Kidney (tissue), 14 donors: Measurements from ENCODE around the gene GM2A. TPM values are rescaled to one million over a fixed set of nuclear protein-coding genes. Genes with fewer than 3 reads are reported as not detected.

Experiments used
- DNase-seq, 5 donors: peaks; one replicate each; pipeline ENCODE4 v3.0.0-alpha.2; 2013 to 2020
- FAIRE-seq: peaks from 2 replicates; lab custom pipeline; 2012; peaks lifted over from hg19 to GRCh38; lab: Jason Lieb, UNC
- H3K27ac ChIP-seq, 2 donors: one replicate each; pipeline ENCODE4 v1.7.0; 2013; ENCODE audit warnings: low read depth in 2 of 2, low read length in 2 of 2, inconsistent platforms in 1 of 2
- H3K27me3 ChIP-seq: one replicate; pipeline ENCODE4 v1.7.1; 2013; ENCODE audit warnings: low read length, inconsistent platforms; ENCODE audit not compliant: control insufficient read depth, insufficient read depth
- H3K36me3 ChIP-seq, 3 donors: one replicate each; pipeline versions ENCODE4 v1.7.0 to v1.7.1; 2013; ENCODE audit warnings: low read length in 3 of 3, control low read depth in 1 of 3, inconsistent platforms in 1 of 3; ENCODE audit not compliant: insufficient read depth in 3 of 3, control insufficient read depth in 2 of 3
- H3K4me1 ChIP-seq, 3 donors: one replicate each; pipeline versions ENCODE4 v1.7.0 to v1.7.1; 2013; ENCODE audit warnings: low read length in 3 of 3, inconsistent platforms in 1 of 3, low read depth in 1 of 3; ENCODE audit not compliant: control insufficient read depth in 2 of 3, insufficient read depth in 2 of 3
- H3K4me3 ChIP-seq, 3 donors: one replicate each; pipeline versions ENCODE4 v1.7.0 to v1.8.1; 2013; ENCODE audit warnings: low read length in 3 of 3, control low read depth in 1 of 3, inconsistent platforms in 1 of 3
- H3K9ac ChIP-seq, 3 donors: one replicate each; pipeline versions ENCODE4 v1.7.0 to v1.7.1; 2013; ENCODE audit warnings: low read length in 3 of 3, control low read depth in 1 of 3, inconsistent platforms in 1 of 3
- H3K9me3 ChIP-seq, 3 donors: one replicate each; pipeline versions ENCODE4 v1.7.0 to v1.7.1; 2013; ENCODE audit warnings: low read length in 3 of 3, control low read depth in 1 of 3, inconsistent platforms in 1 of 3; ENCODE audit not compliant: control insufficient read depth in 2 of 3, insufficient read depth in 1 of 3
- intact Hi-C: fragments of 100-400 bp; cut with DNase I; formaldehyde crosslinking; loops from one replicate; pipeline ENCODE4 v1.11.1; 2022
- polyA plus RNA-seq: library from polyadenylated mRNA; stranded (reverse); fragments of 350-450 nt; fragmentation: Illumina TruSeq; extraction: RNeasy Lipid Tissue Mini Kit (QIAGEN cat#74804); gene quantifications from one replicate; pipeline ENCODE4 v1.2.3, GENCODE V29; 2014; ENCODE audit warnings: low read depth, low replicate concordance; ENCODE audit not compliant: insufficient read depth
- total RNA-seq: library from RNA; stranded (reverse); fragmentation: NEBNext Ultra II Directional; extraction: Animal tissue kit (Norgen Biotek cat#: 25700); gene quantifications from one replicate; pipeline ENCODE4 v1.2.1, GENCODE V29; 2021
- TF ChIP-seq, protein P1 (sequence below): IDR thresholded peaks from 3 replicates; pipeline ENCODE4 v1.5.1; 2012; ENCODE audit warnings: mild to moderate bottlenecking, moderate library complexity, borderline replicate concordance; ENCODE audit not compliant: insufficient read depth; ENCODE audit errors: extremely low read depth
- donor health status: control.
- donor health status: control.
- donor health status: control.
- donor health status: control.
- donor health status: control.
- donor health status: DM: yes; HTN: yes; CAD: no.
- donor health status: Normal renal cell carcinoma (clear cell type).

The GM2A gene
- total and polyA plus RNA-seq, 2 donors from 2014 or later, result 13.7 to 29.8 TPM

DNA sequence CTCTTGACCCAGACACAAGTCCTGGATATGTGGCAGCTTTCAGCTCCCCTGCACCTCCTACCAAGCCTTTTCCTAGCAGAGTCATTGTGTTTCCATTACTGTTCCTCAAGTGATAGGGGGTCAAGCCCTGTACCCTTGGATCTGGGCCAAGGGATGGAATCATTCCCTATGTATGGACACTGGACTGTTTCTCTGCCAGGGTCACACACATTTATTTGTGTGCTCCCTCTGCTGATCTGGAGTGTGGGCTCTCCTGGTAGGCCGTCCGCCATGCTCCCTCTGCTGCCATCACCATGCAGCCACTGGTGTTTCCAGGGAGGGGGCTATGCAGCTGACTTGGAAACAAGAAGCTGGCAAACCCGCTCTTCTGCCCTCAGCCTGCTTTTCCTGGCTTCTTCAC, 9.5 kb downstream of the GM2A start:
- no peak for FAIRE-seq

DNA sequence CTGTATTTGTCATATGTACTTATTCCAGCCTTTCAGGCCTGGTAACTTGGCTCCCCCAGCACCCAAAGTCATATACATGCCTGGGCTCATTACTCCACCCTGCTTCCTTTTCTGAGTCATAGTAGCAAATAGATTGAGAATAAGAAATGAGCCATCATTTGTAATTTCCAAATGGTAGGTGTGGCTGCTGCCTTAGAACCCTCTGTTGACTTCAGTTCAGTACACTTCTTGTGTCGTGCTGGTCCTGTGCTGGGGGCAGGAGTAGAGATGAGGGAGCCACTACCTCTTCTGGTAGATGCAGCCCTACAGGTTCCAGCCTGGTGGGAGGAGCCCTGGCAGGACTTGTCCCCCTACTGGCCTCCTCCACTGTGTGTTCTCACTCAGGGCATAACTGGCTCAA, 11.1 kb downstream of the GM2A start:
- FAIRE-seq (no peak), DNase-seq (no peak)
- TF ChIP-seq, protein P1, sequence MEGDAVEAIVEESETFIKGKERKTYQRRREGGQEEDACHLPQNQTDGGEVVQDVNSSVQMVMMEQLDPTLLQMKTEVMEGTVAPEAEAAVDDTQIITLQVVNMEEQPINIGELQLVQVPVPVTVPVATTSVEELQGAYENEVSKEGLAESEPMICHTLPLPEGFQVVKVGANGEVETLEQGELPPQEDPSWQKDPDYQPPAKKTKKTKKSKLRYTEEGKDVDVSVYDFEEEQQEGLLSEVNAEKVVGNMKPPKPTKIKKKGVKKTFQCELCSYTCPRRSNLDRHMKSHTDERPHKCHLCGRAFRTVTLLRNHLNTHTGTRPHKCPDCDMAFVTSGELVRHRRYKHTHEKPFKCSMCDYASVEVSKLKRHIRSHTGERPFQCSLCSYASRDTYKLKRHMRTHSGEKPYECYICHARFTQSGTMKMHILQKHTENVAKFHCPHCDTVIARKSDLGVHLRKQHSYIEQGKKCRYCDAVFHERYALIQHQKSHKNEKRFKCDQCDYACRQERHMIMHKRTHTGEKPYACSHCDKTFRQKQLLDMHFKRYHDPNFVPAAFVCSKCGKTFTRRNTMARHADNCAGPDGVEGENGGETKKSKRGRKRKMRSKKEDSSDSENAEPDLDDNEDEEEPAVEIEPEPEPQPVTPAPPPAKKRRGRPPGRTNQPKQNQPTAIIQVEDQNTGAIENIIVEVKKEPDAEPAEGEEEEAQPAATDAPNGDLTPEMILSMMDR, result no peak
- Histone ChIP-seq H3K27me3 (no peaks in the 10 kb centered on the region), H3K36me3 (peaks cover 0 to 12% (median 11%) of the 10 kb centered on the region in 3 donors), H3K27ac (no peak overlapping the region), H3K9me3 (no peaks in the 10 kb centered on the region), H3K4me1 (peaks cover 0 to 2% (median 0%) of the 10 kb centered on the region in 3 donors), H3K9ac (no peak overlapping the region), H3K4me3 (no peak overlapping the region)
- intact Hi-C loops, result no loop called here

More for the DNA sequence above, 9.5 kb downstream of the GM2A start:
- intact Hi-C loops, result no loop called here
- DNase-seq, result no peak
- Histone ChIP-seq H3K27ac (no peak overlapping the region), H3K9me3 (no peaks in the 10 kb centered on the region), H3K9ac (no peak overlapping the region), H3K27me3 (no peaks in the 10 kb centered on the region), H3K36me3 (peaks cover 0 to 10% (median 7%) of the 10 kb centered on the region in 3 donors), H3K4me1 (peaks cover 0 to 2% (median 0%) of the 10 kb centered on the region in 3 donors), H3K4me3 (no peak overlapping the region)
- TF ChIP-seq, protein P1, result no peak

DNA sequence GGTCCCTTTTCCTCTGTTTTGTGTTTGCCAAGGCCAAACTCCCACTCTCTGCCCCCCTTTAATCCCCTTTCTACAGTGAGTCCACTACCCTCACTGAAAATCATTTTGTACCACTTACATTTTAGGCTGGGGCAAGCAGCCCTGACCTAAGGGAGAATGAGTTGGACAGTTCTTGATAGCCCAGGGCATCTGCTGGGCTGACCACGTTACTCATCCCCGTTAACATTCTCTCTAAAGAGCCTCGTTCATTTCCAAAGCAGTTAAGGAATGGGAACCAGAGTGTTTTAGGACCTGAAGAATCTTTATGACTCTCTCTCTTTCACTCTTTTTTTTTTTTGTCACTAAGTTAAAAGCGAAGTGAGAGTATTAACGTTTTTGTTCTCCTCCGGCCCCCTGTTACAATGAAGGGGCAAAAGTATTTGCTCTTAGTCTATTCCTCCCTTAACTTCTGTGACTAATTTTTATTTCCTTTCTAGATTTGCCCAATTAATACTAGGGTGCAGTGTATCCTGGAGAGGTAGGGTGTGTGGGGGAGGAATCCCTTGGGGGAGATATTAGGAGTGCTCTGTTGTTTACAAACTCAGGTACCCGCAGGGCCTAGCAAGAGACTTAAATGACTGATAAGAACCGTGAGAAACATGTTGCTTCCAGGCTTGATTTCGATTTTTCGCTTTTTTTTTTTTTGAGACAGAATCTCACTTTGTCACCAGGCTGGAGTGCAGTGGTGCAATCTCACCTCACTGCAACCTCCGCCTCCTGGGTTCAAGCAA, 14.7 kb downstream of the GM2A start:
- DNase-seq (no peak), FAIRE-seq (no peak)
- peaks cover 0 to 2% (median 0%) of the 10 kb centered on the region in 3 donors for H3K4me1 ChIP-seq
- H3K4me3 ChIP-seq, result no peak overlapping the region
- intact Hi-C loops, result no loop called here
- no peaks in the 10 kb centered on the region for H3K27me3 ChIP-seq
- H3K27ac ChIP-seq, result no peak overlapping the region
- no peak overlapping the region for H3K9ac ChIP-seq
- TF ChIP-seq, protein P1, result no peak
- peaks cover 0 to 12% (median 11%) of the 10 kb centered on the region in 3 donors for H3K36me3 ChIP-seq
- no peaks in the 10 kb centered on the region for H3K9me3 ChIP-seq
